ENCODE results near the gene SEPSECS. TPM values are rescaled to one million over a fixed set of nuclear protein-coding genes. Genes with fewer than 3 reads are reported as not detected.

SEPSECS gene
- total and polyA plus RNA-seq, 9 donors, result 4.0 to 11.0 (median 8.6) TPM

DNA sequence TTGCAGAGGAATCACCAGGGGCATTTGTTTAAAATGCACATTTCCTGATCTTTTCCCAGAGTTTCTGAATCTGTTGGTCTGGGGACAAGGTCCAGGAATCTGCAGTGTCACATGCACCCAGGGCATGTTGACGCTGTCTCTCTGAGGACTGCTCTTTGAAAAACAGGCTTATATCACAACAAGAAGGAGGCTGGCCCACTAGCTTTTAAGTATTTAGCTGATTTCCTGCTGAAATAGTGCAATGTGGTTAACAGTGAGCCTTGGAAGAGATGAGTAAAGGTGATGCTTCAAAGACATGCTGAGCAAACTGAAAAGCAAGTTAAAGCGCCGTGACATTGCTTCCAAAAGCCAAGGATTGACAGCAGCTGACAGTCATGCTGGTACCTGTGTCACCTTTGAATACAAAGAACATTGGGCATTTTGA lies 18.6 kb upstream of the SEPSECS start:
- TF ChIP-seq EP300 (IDR thresholded peaks at IDR 0.05) (no peak), POLR2A (IDR thresholded peaks at IDR 0.05) (no peak)
- TF ChIP-seq, protein P1, sequence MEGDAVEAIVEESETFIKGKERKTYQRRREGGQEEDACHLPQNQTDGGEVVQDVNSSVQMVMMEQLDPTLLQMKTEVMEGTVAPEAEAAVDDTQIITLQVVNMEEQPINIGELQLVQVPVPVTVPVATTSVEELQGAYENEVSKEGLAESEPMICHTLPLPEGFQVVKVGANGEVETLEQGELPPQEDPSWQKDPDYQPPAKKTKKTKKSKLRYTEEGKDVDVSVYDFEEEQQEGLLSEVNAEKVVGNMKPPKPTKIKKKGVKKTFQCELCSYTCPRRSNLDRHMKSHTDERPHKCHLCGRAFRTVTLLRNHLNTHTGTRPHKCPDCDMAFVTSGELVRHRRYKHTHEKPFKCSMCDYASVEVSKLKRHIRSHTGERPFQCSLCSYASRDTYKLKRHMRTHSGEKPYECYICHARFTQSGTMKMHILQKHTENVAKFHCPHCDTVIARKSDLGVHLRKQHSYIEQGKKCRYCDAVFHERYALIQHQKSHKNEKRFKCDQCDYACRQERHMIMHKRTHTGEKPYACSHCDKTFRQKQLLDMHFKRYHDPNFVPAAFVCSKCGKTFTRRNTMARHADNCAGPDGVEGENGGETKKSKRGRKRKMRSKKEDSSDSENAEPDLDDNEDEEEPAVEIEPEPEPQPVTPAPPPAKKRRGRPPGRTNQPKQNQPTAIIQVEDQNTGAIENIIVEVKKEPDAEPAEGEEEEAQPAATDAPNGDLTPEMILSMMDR (IDR thresholded peaks at IDR 0.05), result no peak
- 90 to 95% (median 91%) methylated on average over 3 of the region's 3 CpGs for WGBS, 3 donors
- H3K9me3 ChIP-seq, result no peaks in the 10 kb centered on the region
- H3K4me1 ChIP-seq (ENCODE audit: insufficient read depth), result no peaks in the 10 kb centered on the region
- intact Hi-C loops (cut with DNase I), result no loop called here
- no peaks in the 10 kb centered on the region for H3K36me3 ChIP-seq
- H3K4me3 ChIP-seq, result no peak overlapping the region
- H3K27me3 ChIP-seq, result no peaks in the 10 kb centered on the region
- H3K27ac ChIP-seq, result no peak overlapping the region
- DNase-seq, result no peak

GRCh38 chr4:25177147-25177546 lies 16.9 kb upstream of the SEPSECS start:
- Histone ChIP-seq H3K36me3 (no peaks in the 10 kb centered on the region), H3K9me3 (no peaks in the 10 kb centered on the region), H3K27ac (no peak overlapping the region), H3K4me3 (no peak overlapping the region), H3K27me3 (no peaks in the 10 kb centered on the region), H3K4me1 (ENCODE audit: insufficient read depth) (no peaks in the 10 kb centered on the region)
- no peak for DNase-seq
- WGBS, 3 donors, result 60 to 68% (median 60%) methylated on average over 2 of the region's 2 CpGs
- no peak for TF ChIP-seq POLR2A (IDR thresholded peaks at IDR 0.05)
- TF ChIP-seq, protein P1 (IDR thresholded peaks at IDR 0.05), result no peak
- TF ChIP-seq EP300 (IDR thresholded peaks at IDR 0.05), result no peak
- intact Hi-C loops (cut with DNase I), result no loop called here

GRCh38 chr4:25174674-25175073 lies 14.4 kb upstream of the SEPSECS start:
- Histone ChIP-seq H3K9me3 (no peaks in the 10 kb centered on the region), H3K27ac (no peak overlapping the region), H3K4me1 (ENCODE audit: insufficient read depth) (no peaks in the 10 kb centered on the region), H3K27me3 (no peaks in the 10 kb centered on the region), H3K36me3 (no peaks in the 10 kb centered on the region), H3K4me3 (no peak overlapping the region)
- no peak for TF ChIP-seq POLR2A (IDR thresholded peaks at IDR 0.05)
- TF ChIP-seq EP300 (IDR thresholded peaks at IDR 0.05), result no peak
- TF ChIP-seq, protein P1 (IDR thresholded peaks at IDR 0.05), result no peak
- WGBS, 3 donors, result 77 to 83% (median 82%) methylated on average over 3 of the region's 3 CpGs
- no peak for DNase-seq
- intact Hi-C loops (cut with DNase I), result no loop called here

- TF ChIP-seq POLR2A (IDR thresholded peaks at IDR 0.05), result no peak
- no peak for TF ChIP-seq EP300 (IDR thresholded peaks at IDR 0.05)
- TF ChIP-seq, protein P1 (IDR thresholded peaks at IDR 0.05), result no peak
- peak in 2 of 5 donors; percentile 16 to 66 for DNase-seq
- no peaks in the 10 kb centered on the region for H3K9me3 ChIP-seq
- H3K4me1 ChIP-seq (ENCODE audit: insufficient read depth), result no peaks in the 10 kb centered on the region
- no peaks in the 10 kb centered on the region for H3K27me3 ChIP-seq
- no peak overlapping the region for H3K27ac ChIP-seq
- 25 to 37% (median 35%) methylated on average over 3 of the region's 3 CpGs for WGBS, 3 donors
- intact Hi-C loops (cut with DNase I), result no loop called here
- no peak overlapping the region for H3K4me3 ChIP-seq
- H3K36me3 ChIP-seq, result no peaks in the 10 kb centered on the region
Observed at GRCh38 chr4:25172961-25173915, 13.0 kb upstream of the SEPSECS start.
